ENCODE measurements around the gene SLC6A7.
"Not testable (repeated sequence)": the region's sequence is repeated elsewhere in the genome, so short reads cannot be mapped to it uniquely, and the experiment has no call there.

Gene SLC6A7

GRCh38 chr5:150213530-150213929 lies 23.7 kb downstream of the SLC6A7 start:
- no peak for FAIRE-seq
- no peak for DNase-seq (ENCODE audit: insufficient read length, low spot score)

- FAIRE-seq = no peak
These were observed 24.4 kb downstream of the SLC6A7 start for GRCh38 chr5:150214289-150214688.

DNA sequence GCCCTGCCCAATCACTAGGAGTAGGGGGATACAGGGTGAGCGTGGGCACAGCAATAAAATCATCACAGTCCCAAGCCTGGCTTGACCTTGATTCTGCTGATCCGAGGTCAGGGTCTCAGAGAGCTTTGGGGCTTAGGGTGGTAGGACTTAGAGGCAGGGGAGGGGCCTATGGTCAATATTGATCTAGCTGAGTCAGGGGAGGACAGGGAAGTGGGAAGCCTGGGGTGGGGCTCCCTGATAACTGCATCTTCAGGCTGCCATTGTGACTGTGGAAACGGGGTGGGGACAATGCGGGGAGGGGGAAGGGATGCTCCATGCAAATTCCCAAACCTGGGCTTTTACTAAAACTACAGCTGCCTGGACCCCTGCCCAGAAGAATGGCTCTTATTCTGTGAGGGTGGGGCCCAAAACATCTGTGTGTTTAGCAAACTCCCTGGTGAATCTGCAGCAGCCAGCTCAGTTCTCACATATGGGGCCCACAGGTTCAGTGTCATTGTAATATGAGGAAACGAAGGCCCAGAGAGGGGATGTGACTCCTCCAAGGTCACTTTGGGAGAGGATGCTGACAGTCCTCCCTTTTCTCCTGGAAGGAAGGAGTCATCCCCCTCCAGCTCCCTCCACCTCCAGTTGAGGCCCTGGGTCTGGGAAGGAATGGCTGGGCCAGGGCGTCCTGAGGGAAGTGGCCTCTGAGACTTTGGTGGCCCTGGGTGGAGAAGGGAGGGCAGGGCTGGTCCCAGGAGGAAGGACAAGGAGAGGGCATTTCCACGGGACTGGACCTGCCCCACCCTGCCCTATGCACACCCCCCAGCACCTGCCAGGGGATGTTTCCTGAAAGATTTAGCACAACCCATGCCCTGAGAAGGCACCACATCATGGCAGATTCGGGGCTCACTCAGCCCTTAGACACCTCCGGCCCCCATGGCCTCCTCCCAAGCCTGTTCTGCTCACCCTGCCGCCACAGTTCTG lies 26.4 kb downstream of the SLC6A7 start:
- DNase-seq (ENCODE audit: insufficient read length, low spot score) = no peak
- no peak for FAIRE-seq

More at GRCh38 chr5:150214289-150214688, 24.4 kb downstream of the SLC6A7 start:
- no peak for DNase-seq (ENCODE audit: insufficient read length, low spot score)

GRCh38 chr5:150217038-150217437 lies 27.2 kb downstream of the SLC6A7 start:
- no peak for FAIRE-seq
- DNase-seq (ENCODE audit: insufficient read length, low spot score) = no peak

- peak; percentile 88 for FAIRE-seq
These were observed 28.2 kb downstream of the SLC6A7 start for GRCh38 chr5:150217873-150218692.

GRCh38 chr5:150218693-150219035 lies 28.8 kb downstream of the SLC6A7 start:
- FAIRE-seq (no peak), DNase-seq (ENCODE audit: insufficient read length, low spot score) (no peak)

More at GRCh38 chr5:150217873-150218692, 28.2 kb downstream of the SLC6A7 start:
- DNase-seq (ENCODE audit: insufficient read length, low spot score) = peak; percentile 92

DNA sequence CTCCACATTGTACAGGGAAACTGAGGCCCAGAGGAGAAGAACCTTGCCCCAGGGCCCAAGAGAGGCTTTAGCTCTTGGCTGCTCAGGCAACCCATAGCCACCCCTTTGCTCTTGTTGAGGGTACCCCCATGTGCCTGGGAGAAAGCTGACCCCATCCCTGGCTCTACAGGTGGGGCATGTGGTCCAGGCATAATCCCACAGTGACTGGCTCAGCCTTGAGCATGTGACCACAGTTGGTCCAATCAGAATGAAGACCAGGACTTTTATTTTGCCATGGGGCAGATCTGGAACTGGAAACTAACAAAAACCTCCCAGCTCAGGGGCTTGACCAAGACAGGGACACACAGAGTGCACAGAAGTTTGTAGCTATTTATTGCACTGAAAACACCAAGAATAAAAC lies 29.3 kb downstream of the SLC6A7 start:
- no peak for FAIRE-seq
- DNase-seq (ENCODE audit: insufficient read length, low spot score) = no peak

- FAIRE-seq = no peak
These were observed 30.0 kb downstream of the SLC6A7 start for GRCh38 chr5:150219861-150220260.

DNA sequence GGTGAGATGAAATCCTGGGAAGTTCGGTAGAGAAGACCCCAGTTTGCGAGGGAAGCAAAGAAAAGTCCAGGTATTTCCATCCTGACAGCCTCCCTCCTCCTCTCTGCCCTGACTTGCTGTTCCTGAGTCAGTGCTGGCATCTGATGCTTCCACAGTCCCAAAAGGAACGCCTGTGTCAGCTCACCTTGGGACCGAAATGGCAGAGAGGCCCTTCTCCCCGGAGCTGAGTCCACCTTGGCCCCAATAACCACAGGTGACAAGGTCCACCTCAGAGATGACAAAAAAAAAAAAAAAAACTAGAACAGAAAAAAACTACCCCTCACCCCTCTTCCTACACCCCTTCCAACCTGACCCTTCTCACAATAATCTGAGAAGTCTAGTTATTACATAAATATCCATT lies 31.6 kb downstream of the SLC6A7 start:
- DNase-seq (ENCODE audit: insufficient read length, low spot score) (no peak), FAIRE-seq (no peak)

More at GRCh38 chr5:150219861-150220260, 30.0 kb downstream of the SLC6A7 start:
- DNase-seq (ENCODE audit: insufficient read length, low spot score) = no peak

GRCh38 chr5:150222906-150223305 lies 33.0 kb downstream of the SLC6A7 start:
- no peak for DNase-seq (ENCODE audit: insufficient read length, low spot score)
- no peak for FAIRE-seq

DNA sequence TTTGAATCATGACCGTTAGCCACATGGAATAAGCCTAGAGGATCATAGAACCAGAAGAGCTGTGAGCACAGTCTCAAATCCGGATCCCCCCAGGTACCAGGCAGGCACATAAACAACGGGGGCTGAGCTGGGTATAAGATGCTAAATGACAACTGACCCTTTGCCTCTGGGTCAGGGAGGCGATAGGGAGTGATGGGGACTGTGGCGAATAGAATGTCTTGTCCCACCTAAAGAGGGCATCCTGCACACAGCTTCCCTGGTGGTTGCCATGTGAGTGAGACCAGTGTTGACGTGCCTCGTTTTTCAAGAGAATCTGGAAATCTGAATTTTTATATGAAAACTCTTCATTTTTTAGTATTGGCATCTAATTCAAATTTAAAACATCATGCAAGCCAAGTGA lies 33.6 kb downstream of the SLC6A7 start:
- FAIRE-seq (no peak), DNase-seq (ENCODE audit: insufficient read length, low spot score) (no peak)

DNA sequence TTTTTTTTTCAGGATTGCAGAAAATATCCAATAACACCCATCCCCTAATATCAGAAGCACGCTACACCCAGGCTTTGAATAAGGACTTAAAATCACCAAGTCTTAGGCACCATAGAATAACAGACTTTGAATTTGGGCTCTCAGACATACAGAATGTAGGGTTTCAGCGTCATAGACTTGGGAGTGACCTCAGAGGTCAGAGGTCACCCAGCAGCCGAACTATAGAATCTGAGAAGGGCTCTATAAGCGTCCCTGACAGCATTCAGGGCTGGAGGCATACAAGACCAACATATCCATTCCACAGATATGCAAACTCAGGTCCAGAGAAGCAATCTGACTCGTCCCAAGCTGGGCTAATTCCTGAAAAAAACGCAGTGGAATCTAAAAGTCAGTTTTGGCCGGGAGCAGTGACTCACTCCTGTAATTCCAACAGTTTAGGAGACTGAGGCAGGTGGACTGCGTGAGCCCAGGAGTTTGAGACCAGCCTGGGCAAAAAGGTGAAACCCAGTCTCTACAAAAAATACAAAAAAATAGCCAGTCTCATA lies 34.7 kb downstream of the SLC6A7 start:
- no peak for DNase-seq (ENCODE audit: insufficient read length, low spot score)
- FAIRE-seq = no peak

DNA sequence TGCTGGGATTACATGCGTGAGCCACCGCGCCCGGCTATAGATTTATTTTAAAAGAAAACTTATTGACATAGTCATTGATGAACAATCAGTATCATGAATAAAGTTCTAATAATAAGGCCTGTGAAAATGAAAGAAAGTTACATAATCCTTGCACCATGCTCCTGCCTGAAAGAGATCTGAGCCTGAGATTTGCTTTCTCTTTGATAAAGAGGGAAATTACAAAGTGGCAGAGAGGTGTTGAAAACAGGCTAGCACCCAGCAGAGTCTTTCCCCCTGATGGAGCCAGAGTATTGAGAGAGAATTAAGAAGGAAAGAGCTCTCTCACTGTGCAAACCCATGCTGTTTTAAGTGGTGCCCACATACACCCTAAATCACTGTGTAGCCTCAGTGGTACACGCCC lies 37.2 kb downstream of the SLC6A7 start:
- no peak for DNase-seq (ENCODE audit: insufficient read length, low spot score)
- FAIRE-seq = no peak

GRCh38 chr5:150227606-150228273 lies 37.9 kb downstream of the SLC6A7 start:
- no peak for FAIRE-seq
- no peak for DNase-seq (ENCODE audit: insufficient read length, low spot score)

GRCh38 chr5:150229571-150229970 lies 39.7 kb downstream of the SLC6A7 start:
- no peak for DNase-seq (ENCODE audit: insufficient read length, low spot score)
- FAIRE-seq = no peak

- no peak for DNase-seq (ENCODE audit: insufficient read length, low spot score)
- FAIRE-seq = no peak
These were observed 41.0 kb downstream of the SLC6A7 start for GRCh38 chr5:150230842-150231241.

DNA sequence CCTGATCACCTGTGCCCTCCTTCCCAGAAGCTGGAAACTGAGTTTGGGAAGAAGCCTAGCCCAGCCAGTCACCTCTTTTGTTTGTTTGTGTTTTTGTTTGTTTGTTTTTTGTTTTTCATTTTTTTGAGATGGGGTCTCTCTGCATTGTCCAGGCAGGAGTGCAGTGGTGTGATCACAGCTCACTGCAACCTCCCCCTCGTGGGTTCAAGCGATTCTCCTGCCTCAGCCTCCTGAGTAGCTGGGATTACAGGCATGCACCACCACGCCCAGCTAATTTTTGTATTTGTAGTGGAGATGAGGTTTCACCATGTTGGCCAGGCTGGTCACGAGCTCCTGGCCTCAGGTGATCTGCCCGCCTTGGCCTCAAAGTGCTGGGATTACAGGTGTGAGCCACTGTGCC lies 43.8 kb downstream of the SLC6A7 start:
- DNase-seq (ENCODE audit: insufficient read length, low spot score); FAIRE-seq: not testable (repeated sequence)

DNA sequence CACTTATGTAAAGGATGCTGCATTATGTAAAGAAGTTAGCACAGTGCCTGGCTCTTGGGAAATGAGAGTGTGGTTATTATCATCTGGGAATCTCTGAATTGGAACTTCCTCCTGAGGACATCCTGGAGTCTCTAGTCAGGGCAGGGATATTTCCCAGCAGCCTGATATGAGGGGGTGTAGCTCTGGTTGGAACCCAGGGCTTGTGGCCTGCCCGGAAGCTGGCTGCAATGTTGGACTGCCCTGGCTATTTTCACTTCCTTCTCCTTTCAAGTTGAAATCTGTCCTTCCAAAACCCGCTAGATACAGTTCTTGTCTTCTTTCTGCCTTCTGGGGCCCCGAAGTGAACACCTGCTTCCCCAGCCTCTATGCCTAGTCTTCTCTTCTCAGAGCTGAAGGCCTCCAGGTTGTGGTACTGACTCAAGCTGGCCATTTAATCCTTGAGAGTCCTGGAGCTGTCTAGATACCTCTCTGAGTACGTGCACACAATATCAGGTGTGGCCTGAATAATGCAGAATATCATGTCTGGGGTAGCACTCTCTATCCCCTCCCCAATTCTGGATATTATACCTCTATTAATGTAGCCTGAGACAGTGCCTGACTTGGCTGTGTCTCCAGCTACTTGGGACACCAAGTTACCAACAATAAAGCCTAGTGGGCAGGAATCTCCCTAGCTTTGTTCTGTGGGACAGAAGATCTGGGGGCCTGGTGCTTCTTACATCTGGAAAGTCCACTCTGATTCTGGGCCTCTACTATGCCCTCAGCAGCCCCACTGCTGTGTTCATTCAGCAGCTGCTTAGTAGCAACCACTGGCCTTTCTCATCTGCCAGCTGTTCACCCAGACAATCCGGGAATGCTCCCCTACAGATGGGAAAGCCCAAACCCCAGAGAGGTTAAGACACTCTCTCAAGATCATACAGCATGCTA lies 45.0 kb downstream of the SLC6A7 start:
- FAIRE-seq = no peak
- DNase-seq (ENCODE audit: insufficient read length, low spot score) = no peak

GRCh38 chr5:150235500-150235854 lies 45.6 kb downstream of the SLC6A7 start:
- FAIRE-seq (no peak), DNase-seq (ENCODE audit: insufficient read length, low spot score) (no peak)

- no peak for DNase-seq (ENCODE audit: insufficient read length, low spot score)
These were observed 46.5 kb downstream of the SLC6A7 start for GRCh38 chr5:150236313-150236712.

More at GRCh38 chr5:150236313-150236712, 46.5 kb downstream of the SLC6A7 start:
- FAIRE-seq = no peak

Data from GM19239 (cell line).